GM12872 (cell line): ENCODE results near the gene TAS2R5.

Experiments used
- CTCF ChIP-seq: IDR thresholded peaks from 3 replicates; pipeline ENCODE4 v1.5.1; 2011; ENCODE audit warnings: low read depth, mild to moderate bottlenecking, low read length, moderate library complexity; ENCODE audit not compliant: insufficient read depth

TAS2R5 gene

GRCh38 chr7:141789917-141790316, at the start of gene TAS2R5:
TAS2R5 (plus strand) TSS chr7:141790217; CDS start chr7:141790362, 145 bp downstream.
- no peak for TF ChIP-seq CTCF

- TF ChIP-seq CTCF, result no peak
Measured at GRCh38 chr7:141742229-141742628, 47.8 kb upstream of the TAS2R5 start.

- no peak for TF ChIP-seq CTCF
Measured at GRCh38 chr7:141744131-141744530, 45.9 kb upstream of the TAS2R5 start.

- no peak for TF ChIP-seq CTCF
Measured at GRCh38 chr7:141748396-141748795, 41.6 kb upstream of the TAS2R5 start.

- no peak; the same call in 2 of the 3 replicates for TF ChIP-seq CTCF
Measured at GRCh38 chr7:141752634-141753033, 37.4 kb upstream of the TAS2R5 start.

GRCh38 chr7:141754939-141755338, 35.1 kb upstream of the TAS2R5 start:
- TF ChIP-seq CTCF, result peak; percentile 48

GRCh38 chr7:141763797-141764196, 26.2 kb upstream of the TAS2R5 start, which contains the start of gene TAS2R3:
TAS2R3 (plus strand) TSS chr7:141764097; CDS start chr7:141764159, 62 bp downstream.
- no peak for TF ChIP-seq CTCF

- no peak for TF ChIP-seq CTCF
Measured at GRCh38 chr7:141776374-141776773, 13.6 kb upstream of the TAS2R5 start, which contains the start of gene TAS2R4. TAS2R4 (plus strand) TSS chr7:141776674; CDS start chr7:141778489, 1,815 bp downstream.
